SK-N-SH (cell line): ENCODE measurements around the gene MYH7B.

Experiments
- CTCF ChIP-seq: fragments of 200-600 bp; sonication (generic); IDR thresholded peaks from 2 replicates; pipeline ENCODE4 v1.6.1; 2017; ENCODE audit warnings: antibody characterized with exemption, mild to moderate bottlenecking, moderate library complexity
- FOXM1 ChIP-seq: IDR thresholded peaks from 2 replicates; pipeline ENCODE4 v1.4.0; 2012; ENCODE audit warnings: low read depth, mild to moderate bottlenecking
- POLR2AphosphoS5 ChIP-seq: IDR thresholded peaks from 2 replicates; pipeline ENCODE4 v1.6.1; 2012; ENCODE audit warnings: low read depth, low read length
- RFX5 ChIP-seq: IDR thresholded peaks from 2 replicates; pipeline ENCODE4 v1.6.1; 2012; ENCODE audit warnings: mild to moderate bottlenecking, improper control_type of control experiment, low read length
- SMC3 ChIP-seq: IDR thresholded peaks from 2 replicates; pipeline ENCODE4 v1.6.1; 2012; ENCODE audit warnings: low read depth, low read length, improper control_type of control experiment

GRCh38 chr20:34974246-34974645, 18.6 kb downstream of the MYH7B start:
- TF ChIP-seq SMC3: no peak
- no peak for TF ChIP-seq CTCF
- no peak for TF ChIP-seq RFX5
- no peak for TF ChIP-seq FOXM1
- no peak for TF ChIP-seq POLR2AphosphoS5
